ENCODE results near the gene TNFAIP8. TPM values are rescaled to one million over a fixed set of nuclear protein-coding genes. Genes with fewer than 3 reads are reported as not detected.
A peak's percentile ranks its signal among the peaks of the same experiment; 100 is the strongest.

TNFAIP8 gene
- total and polyA plus RNA-seq, 9 of the 15 experiments (the other 6 are each of a cell fraction or from before 2014, with no cell fraction given), result 29.9 to 52.2 (median 44.8) TPM

GRCh38 chr5:119330367-119331183, 25.2 kb upstream of the TNFAIP8 start (continued):
- TF ChIP-seq DLX4 (CRISPR knock-in tag; IDR thresholded peaks at IDR 0.05), result no peak
- TF ChIP-seq GTF2A2 (tag; IDR thresholded peaks at IDR 0.05), result peak; percentile 75; the same call in 1 of the 2 replicates
- TF ChIP-seq ZNF239 (CRISPR knock-in tag; IDR thresholded peaks at IDR 0.05), result peak; percentile 76
- TF ChIP-seq MITF (IDR thresholded peaks at IDR 0.05), result peak; percentile 65; the same call in 1 of the 2 replicates
- peak; percentile 46; the same call in 1 of the 2 replicates for TF ChIP-seq TEAD2 (tag; IDR thresholded peaks at IDR 0.05)
- no peak for TF ChIP-seq ZNF444 (CRISPR knock-in tag; IDR thresholded peaks at IDR 0.05)
- TF ChIP-seq MAZ (CRISPR knock-in tag; conservative IDR thresholded peaks at IDR 0.05 in 1 of 2, IDR thresholded peaks at IDR 0.05 in 1 of 2), result peak; percentile 69 to 92
- TF ChIP-seq RBM25 (IDR thresholded peaks at IDR 0.05; ENCODE audit: low read depth, low read length, severe bottlenecking), result no peak
- TF ChIP-seq ATF4 (CRISPR knock-in tag; IDR thresholded peaks at IDR 0.05), result peak; percentile 84
- peak; percentile 77; the same call in 1 of the 2 replicates for TF ChIP-seq RERE (CRISPR knock-in tag; IDR thresholded peaks at IDR 0.05; ENCODE audit: borderline replicate concordance)
- no peak for TF ChIP-seq CHD1 (IDR thresholded peaks at IDR 0.05; ENCODE audit: low read length)
- peak; percentile 56; the same call in 1 of the 2 replicates for TF ChIP-seq ZBTB7A (IDR thresholded peaks at IDR 0.05; ENCODE audit: borderline replicate concordance, control insufficient read depth, low read depth, low read length)
- peak; percentile 83 for TF ChIP-seq NFIC (IDR thresholded peaks at IDR 0.05)
- peak; percentile 67; the same call in 1 of the 2 replicates for TF ChIP-seq KHSRP (IDR thresholded peaks at IDR 0.05)
- peak; percentile 92 for TF ChIP-seq ZNF395 (CRISPR knock-in tag; IDR thresholded peaks at IDR 0.05)
